HepG2 (cell line): ENCODE measurements around the gene VPS11. TPM values are rescaled to one million over a fixed set of nuclear protein-coding genes. Genes with fewer than 3 reads are reported as not detected.

Source experiments
- BHLHE40 ChIP-seq: IDR thresholded peaks from 2 replicates; pipeline ENCODE4 v1.6.1; 2011; ENCODE audit warnings: low read length, improper control_type of control experiment
- CAMTA2 ChIP-seq: sonication (generic); formaldehyde crosslinking; IDR thresholded peaks from 2 replicates; pipeline ENCODE4 v1.4.0; 2020; ENCODE audit warnings: mild to moderate bottlenecking, missing genetic modification reagents, borderline replicate concordance
- ELF3 ChIP-seq: IDR thresholded peaks from 2 replicates; pipeline ENCODE4 v1.6.1; 2016; ENCODE audit warnings: missing genetic modification reagents, missing compliant biosample characterization
- GPN1 ChIP-seq: sonication (generic); formaldehyde crosslinking; IDR thresholded peaks from 2 replicates; pipeline ENCODE4 v1.5.1; 2020; ENCODE audit warnings: missing genetic modification reagents, borderline replicate concordance
- MAZ ChIP-seq, 2 experiments: sonication (generic) in 1 of 2; formaldehyde crosslinking in 1 of 2; IDR thresholded peaks; 2 replicates each; pipeline versions ENCODE4 v1.5.0 to v1.6.1; 2012 to 2020; ENCODE audit warnings: low read depth in 2 of 2, mild to moderate bottlenecking in 2 of 2, borderline replicate concordance in 1 of 2, improper control_type of control experiment in 1 of 2, low read length in 1 of 2, missing genetic modification reagents in 1 of 2, moderate library complexity in 1 of 2
- MXI1 ChIP-seq: IDR thresholded peaks from 3 replicates; pipeline ENCODE4 v1.6.1; 2012; ENCODE audit warnings: low read depth, low read length, inconsistent platforms, borderline replicate concordance
- NAIF1 ChIP-seq: sonication (generic); formaldehyde crosslinking; IDR thresholded peaks from 2 replicates; pipeline ENCODE4 v1.5.0; 2020; ENCODE audit warnings: mild to moderate bottlenecking, missing genetic modification reagents, borderline replicate concordance
- RAD21 ChIP-seq: fragments of 450-650 bp; formaldehyde crosslinking; IDR thresholded peaks from 2 replicates; pipeline ENCODE4 v1.5.0; 2020; ENCODE audit warnings: mild to moderate bottlenecking
- RFXANK ChIP-seq: IDR thresholded peaks from 2 replicates; pipeline ENCODE4 v1.6.1; 2016
- RFXAP ChIP-seq: sonication (generic); formaldehyde crosslinking; IDR thresholded peaks from 2 replicates; pipeline ENCODE4 v1.4.0; 2020; ENCODE audit warnings: missing genetic modification reagents, borderline replicate concordance
- ZIK1 ChIP-seq: sonication (generic); formaldehyde crosslinking; IDR thresholded peaks from 2 replicates; pipeline ENCODE4 v1.5.0; 2020; ENCODE audit warnings: mild to moderate bottlenecking, low read depth, missing genetic modification reagents, borderline replicate concordance
- ZNF652 ChIP-seq: IDR thresholded peaks from 2 replicates; pipeline ENCODE4 v1.6.1; 2016; ENCODE audit warnings: low read depth, borderline replicate concordance
- ZNF746 ChIP-seq: sonication (generic); formaldehyde crosslinking; IDR thresholded peaks from 2 replicates; pipeline ENCODE4 v1.8.0; 2022; ENCODE audit warnings: mild to moderate bottlenecking, missing genetic modification reagents
- ZNF816 ChIP-seq: sonication (generic); formaldehyde crosslinking; IDR thresholded peaks from 2 replicates; pipeline ENCODE4 v1.8.0; 2022; ENCODE audit warnings: missing genetic modification reagents, mild to moderate bottlenecking, borderline replicate concordance
- polyA plus RNA-seq, 8 experiments: library from polyadenylated mRNA; depleted of rRNA in 3 of 8; stranded (reverse) in 7 of 8; unstranded in 1 of 8; fragments of >200 nt; fragmentation: Illumina TruSeq in 4 of 8; extraction: Trizol in 4 of 8; gene quantifications; 2 replicates each; pipeline versions ENCODE4 v1.2.1 to v1.2.3, GENCODE V29; 2011 to 2016; ENCODE audit warnings: low read depth in 4 of 8, missing spikeins in 1 of 8, mixed read lengths in 1 of 8; ENCODE audit not compliant: insufficient read depth in 1 of 8
- total RNA-seq, 5 experiments: library from RNA; depleted of rRNA; stranded (reverse); fragments of >200 nt; fragmentation: Illumina TruSeq; extraction: Trizol; gene quantifications; 2 replicates each; pipeline ENCODE4 v1.2.3, GENCODE V29; 2016; ENCODE audit warnings: low read depth in 1 of 5
- TF ChIP-seq, protein P1 (sequence below): sonication (generic); formaldehyde crosslinking; IDR thresholded peaks from 2 replicates; pipeline ENCODE4 v1.8.0; 2022; ENCODE audit warnings: mild to moderate bottlenecking, missing genetic modification reagents; ENCODE audit not compliant: insufficient replicate concordance
- TF ChIP-seq, protein P2 (sequence below): sonication (generic); formaldehyde crosslinking; IDR thresholded peaks from 2 replicates; pipeline ENCODE4 v1.4.0; 2020; ENCODE audit warnings: missing genetic modification reagents
- TF ChIP-seq, protein P3 (sequence below): sonication (generic); formaldehyde crosslinking; IDR thresholded peaks from 2 replicates; pipeline ENCODE4 v1.4.0; 2020; ENCODE audit warnings: missing genetic modification reagents
- TF ChIP-seq, protein P4 (sequence below), 2 experiments: sonication (generic) in 1 of 2; formaldehyde crosslinking in 1 of 2; IDR thresholded peaks; 2 replicates each; pipeline versions ENCODE4 v1.4.0 to v1.6.1; 2016 to 2020; ENCODE audit warnings: borderline replicate concordance in 1 of 2, low read depth in 1 of 2, mild to moderate bottlenecking in 1 of 2, missing genetic modification reagents in 1 of 2

The VPS11 gene
- total and polyA plus RNA-seq, 2 of the 13 experiments (the other 11 are each of a cell fraction or from before 2014, with no cell fraction given), result 13.7 to 21.6 TPM

DNA sequence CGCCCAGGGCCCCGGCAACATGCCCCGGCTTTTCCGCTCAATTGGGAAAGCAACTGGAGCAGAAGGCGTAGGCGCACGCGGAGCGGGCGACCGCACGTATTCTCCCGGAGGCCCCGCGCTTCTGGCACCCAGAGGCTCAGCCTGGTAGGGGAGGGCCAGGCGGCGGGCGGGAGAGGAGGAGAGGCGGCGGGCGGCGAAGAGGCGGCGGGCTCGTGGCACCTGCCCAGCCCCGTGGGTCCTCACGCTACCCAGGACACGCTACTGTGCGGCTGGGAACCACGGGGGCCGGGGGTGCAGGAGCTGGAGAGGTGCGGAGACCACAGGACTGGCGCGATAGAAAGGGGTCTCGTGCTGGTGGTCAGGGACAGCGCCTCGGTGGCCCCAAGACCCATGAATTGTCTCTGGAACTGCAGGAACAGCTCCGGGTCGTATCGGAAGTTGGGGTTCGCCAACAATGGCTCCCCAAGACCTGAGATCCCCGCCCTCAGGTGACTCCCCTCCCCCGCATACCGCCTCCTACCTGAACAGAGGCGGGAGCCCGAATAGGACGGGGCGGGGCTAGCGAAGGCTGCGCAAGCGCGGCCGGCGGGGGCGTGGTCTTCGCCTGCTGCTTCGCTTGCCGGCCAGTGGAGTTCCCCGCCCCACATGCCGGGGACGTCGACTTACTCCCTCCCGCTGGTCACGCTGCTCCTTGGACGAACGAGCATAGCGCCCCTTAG, 37.1 kb upstream of the VPS11 start, which contains the start of gene SLC37A4 (continued):
- TF ChIP-seq NAIF1 (CRISPR knock-in tag), result peak; percentile 72
- peak; percentile 82 for TF ChIP-seq RAD21 (CRISPR knock-in tag)
- peak; percentile 85 for TF ChIP-seq ELF3 (CRISPR knock-in tag)
- TF ChIP-seq, protein P1, sequence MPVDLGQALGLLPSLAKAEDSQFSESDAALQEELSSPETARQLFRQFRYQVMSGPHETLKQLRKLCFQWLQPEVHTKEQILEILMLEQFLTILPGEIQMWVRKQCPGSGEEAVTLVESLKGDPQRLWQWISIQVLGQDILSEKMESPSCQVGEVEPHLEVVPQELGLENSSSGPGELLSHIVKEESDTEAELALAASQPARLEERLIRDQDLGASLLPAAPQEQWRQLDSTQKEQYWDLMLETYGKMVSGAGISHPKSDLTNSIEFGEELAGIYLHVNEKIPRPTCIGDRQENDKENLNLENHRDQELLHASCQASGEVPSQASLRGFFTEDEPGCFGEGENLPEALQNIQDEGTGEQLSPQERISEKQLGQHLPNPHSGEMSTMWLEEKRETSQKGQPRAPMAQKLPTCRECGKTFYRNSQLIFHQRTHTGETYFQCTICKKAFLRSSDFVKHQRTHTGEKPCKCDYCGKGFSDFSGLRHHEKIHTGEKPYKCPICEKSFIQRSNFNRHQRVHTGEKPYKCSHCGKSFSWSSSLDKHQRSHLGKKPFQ (CRISPR knock-in tag), result peak; percentile 79
- TF ChIP-seq ZNF746 (CRISPR knock-in tag), result peak; percentile 12; the same call in 1 of the 2 replicates
- TF ChIP-seq, protein P2, sequence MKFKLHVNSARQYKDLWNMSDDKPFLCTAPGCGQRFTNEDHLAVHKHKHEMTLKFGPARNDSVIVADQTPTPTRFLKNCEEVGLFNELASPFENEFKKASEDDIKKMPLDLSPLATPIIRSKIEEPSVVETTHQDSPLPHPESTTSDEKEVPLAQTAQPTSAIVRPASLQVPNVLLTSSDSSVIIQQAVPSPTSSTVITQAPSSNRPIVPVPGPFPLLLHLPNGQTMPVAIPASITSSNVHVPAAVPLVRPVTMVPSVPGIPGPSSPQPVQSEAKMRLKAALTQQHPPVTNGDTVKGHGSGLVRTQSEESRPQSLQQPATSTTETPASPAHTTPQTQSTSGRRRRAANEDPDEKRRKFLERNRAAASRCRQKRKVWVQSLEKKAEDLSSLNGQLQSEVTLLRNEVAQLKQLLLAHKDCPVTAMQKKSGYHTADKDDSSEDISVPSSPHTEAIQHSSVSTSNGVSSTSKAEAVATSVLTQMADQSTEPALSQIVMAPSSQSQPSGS (CRISPR knock-in tag), result peak; percentile 75
- TF ChIP-seq BHLHE40, result peak; percentile 14; the same call in 1 of the 2 replicates
- peak; percentile 84 for TF ChIP-seq ZIK1
- peak; percentile 43; the same call in 1 of the 2 replicates for TF ChIP-seq RFXAP
- TF ChIP-seq MAZ (IDR thresholded peaks at IDR 0.05; ENCODE audit: borderline replicate concordance, low read depth, low read length), result peak; percentile 62; the same call in 1 of the 2 replicates
- peak; percentile 90 for TF ChIP-seq MAZ (CRISPR knock-in tag; IDR thresholded peaks at IDR 0.05; ENCODE audit: low read depth)
- TF ChIP-seq RFXANK (CRISPR knock-in tag), result no peak
- TF ChIP-seq GPN1, result no peak
- no peak for TF ChIP-seq ZNF816 (CRISPR knock-in tag)
- peak; percentile 19; the same call in 1 of the 2 replicates for TF ChIP-seq ZNF652 (CRISPR knock-in tag)
- TF ChIP-seq, protein P3, sequence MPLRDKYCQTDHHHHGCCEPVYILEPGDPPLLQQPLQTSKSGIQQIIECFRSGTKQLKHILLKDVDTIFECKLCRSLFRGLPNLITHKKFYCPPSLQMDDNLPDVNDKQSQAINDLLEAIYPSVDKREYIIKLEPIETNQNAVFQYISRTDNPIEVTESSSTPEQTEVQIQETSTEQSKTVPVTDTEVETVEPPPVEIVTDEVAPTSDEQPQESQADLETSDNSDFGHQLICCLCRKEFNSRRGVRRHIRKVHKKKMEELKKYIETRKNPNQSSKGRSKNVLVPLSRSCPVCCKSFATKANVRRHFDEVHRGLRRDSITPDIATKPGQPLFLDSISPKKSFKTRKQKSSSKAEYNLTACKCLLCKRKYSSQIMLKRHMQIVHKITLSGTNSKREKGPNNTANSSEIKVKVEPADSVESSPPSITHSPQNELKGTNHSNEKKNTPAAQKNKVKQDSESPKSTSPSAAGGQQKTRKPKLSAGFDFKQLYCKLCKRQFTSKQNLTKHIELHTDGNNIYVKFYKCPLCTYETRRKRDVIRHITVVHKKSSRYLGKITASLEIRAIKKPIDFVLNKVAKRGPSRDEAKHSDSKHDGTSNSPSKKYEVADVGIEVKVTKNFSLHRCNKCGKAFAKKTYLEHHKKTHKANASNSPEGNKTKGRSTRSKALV (CRISPR knock-in tag), result 0 out of 2 replicates have a peak, but pooled peaks have one; percentile 56
- no peak for TF ChIP-seq CAMTA2 (CRISPR knock-in tag)
- peak; percentile 94; the same call in 2 of the 3 replicates for TF ChIP-seq MXI1
- TF ChIP-seq, protein P4, sequence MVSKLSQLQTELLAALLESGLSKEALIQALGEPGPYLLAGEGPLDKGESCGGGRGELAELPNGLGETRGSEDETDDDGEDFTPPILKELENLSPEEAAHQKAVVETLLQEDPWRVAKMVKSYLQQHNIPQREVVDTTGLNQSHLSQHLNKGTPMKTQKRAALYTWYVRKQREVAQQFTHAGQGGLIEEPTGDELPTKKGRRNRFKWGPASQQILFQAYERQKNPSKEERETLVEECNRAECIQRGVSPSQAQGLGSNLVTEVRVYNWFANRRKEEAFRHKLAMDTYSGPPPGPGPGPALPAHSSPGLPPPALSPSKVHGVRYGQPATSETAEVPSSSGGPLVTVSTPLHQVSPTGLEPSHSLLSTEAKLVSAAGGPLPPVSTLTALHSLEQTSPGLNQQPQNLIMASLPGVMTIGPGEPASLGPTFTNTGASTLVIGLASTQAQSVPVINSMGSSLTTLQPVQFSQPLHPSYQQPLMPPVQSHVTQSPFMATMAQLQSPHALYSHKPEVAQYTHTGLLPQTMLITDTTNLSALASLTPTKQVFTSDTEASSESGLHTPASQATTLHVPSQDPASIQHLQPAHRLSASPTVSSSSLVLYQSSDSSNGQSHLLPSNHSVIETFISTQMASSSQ (IDR thresholded peaks at IDR 0.05; ENCODE audit: low read depth), result no peak
- TF ChIP-seq, protein P4 (CRISPR knock-in tag; IDR thresholded peaks at IDR 0.05; ENCODE audit: borderline replicate concordance), result peak; percentile 56; the same call in 1 of the 2 replicates
